ENCODE data around the gene CLBA1. TPM values are rescaled to one million over a fixed set of nuclear protein-coding genes. Genes with fewer than 3 reads are reported as not detected.

CLBA1 gene
- total and polyA plus RNA-seq, 2 donors (not counting 1 experiment from before 2014, with no cell fraction given), result 0.63 to 5.5 TPM

- DNase-seq (no peak), ATAC-seq (ENCODE audit: low read depth) (no peak)
- WGBS (ENCODE audit: insufficient coverage), result 94% methylated on average over 26 of the region's 26 CpGs
- H3K4me3 ChIP-seq (ENCODE audit: control extremely low read depth in 1 of 5, extremely low read depth in 1 of 5, insufficient read depth in 1 of 5, low read depth in 2 of 5, low read length in 4 of 5), result no peak overlapping the region
- no peaks in the 10 kb centered on the region for H3K27me3 Mint-ChIP-seq
- H2AFZ ChIP-seq (ENCODE audit: insufficient read depth, low read depth, low read length, poor library complexity, severe bottlenecking), result no peak overlapping the region
- intact Hi-C loops (cut with micrococcal nuclease), result no loop called here
- POLR2A ChIA-PET, result no interaction called here
- CTCF ChIA-PET, result interaction anchor here (1.3 kb wide), 1 partner anchor 18 kb away, joined by 3 read pairs; no protein-coding TSS in a partner anchor
- H3K4me1 Mint-ChIP-seq, result no peaks in the 10 kb centered on the region
- H3K4me2 ChIP-seq (replicated peaks; ENCODE audit: low read depth, low read length, poor library complexity, severe bottlenecking), result no peak overlapping the region
- no peaks in the 10 kb centered on the region for H3K79me2 ChIP-seq (ENCODE audit: control insufficient read depth, insufficient read depth, low read length)
- H3K36me3 ChIP-seq (replicated peaks in 1 of 2; ENCODE audit: control extremely low read depth in 1 of 2, control insufficient read depth in 1 of 2, extremely low read depth in 1 of 2, insufficient read depth in 2 of 2, low read length in 1 of 2), result no peaks in the 10 kb centered on the region
- H3K27ac ChIP-seq (ENCODE audit: low read length in 2 of 2), result no peak overlapping the region
- H3K4me1 ChIP-seq (ENCODE audit: control insufficient read depth in 2 of 2, insufficient read depth in 2 of 2, low read length in 2 of 2), result no peaks in the 10 kb centered on the region
- no peak overlapping the region for H3K27ac Mint-ChIP-seq
- no peaks in the 10 kb centered on the region for H3K9me3 ChIP-seq (ENCODE audit: control extremely low read depth in 1 of 3, control insufficient read depth in 2 of 3, insufficient read depth in 1 of 3, low read length in 2 of 3)
- H3K4me3 Mint-ChIP-seq, result no peak overlapping the region
- no peaks in the 10 kb centered on the region for H3K27me3 ChIP-seq (replicated peaks in 1 of 4; ENCODE audit: control extremely low read depth in 1 of 4, control insufficient read depth in 3 of 4, insufficient read depth in 4 of 4, low read length in 3 of 4)
- no peaks in the 10 kb centered on the region for H3K9me3 Mint-ChIP-seq (ENCODE audit: insufficient read depth)
- TF ChIP-seq, protein P1, sequence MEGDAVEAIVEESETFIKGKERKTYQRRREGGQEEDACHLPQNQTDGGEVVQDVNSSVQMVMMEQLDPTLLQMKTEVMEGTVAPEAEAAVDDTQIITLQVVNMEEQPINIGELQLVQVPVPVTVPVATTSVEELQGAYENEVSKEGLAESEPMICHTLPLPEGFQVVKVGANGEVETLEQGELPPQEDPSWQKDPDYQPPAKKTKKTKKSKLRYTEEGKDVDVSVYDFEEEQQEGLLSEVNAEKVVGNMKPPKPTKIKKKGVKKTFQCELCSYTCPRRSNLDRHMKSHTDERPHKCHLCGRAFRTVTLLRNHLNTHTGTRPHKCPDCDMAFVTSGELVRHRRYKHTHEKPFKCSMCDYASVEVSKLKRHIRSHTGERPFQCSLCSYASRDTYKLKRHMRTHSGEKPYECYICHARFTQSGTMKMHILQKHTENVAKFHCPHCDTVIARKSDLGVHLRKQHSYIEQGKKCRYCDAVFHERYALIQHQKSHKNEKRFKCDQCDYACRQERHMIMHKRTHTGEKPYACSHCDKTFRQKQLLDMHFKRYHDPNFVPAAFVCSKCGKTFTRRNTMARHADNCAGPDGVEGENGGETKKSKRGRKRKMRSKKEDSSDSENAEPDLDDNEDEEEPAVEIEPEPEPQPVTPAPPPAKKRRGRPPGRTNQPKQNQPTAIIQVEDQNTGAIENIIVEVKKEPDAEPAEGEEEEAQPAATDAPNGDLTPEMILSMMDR (IDR thresholded peaks at IDR 0.05), result no peak
- no peak for TF ChIP-seq EZH2 (IDR thresholded peaks at IDR 0.05; ENCODE audit: borderline replicate concordance, insufficient read depth, low read depth, low read length, poor library complexity, severe bottlenecking)
- no peaks in the 10 kb centered on the region for H4K20me1 ChIP-seq (ENCODE audit: control insufficient read depth, insufficient read depth, low read length, poor library complexity, severe bottlenecking)
- no peak overlapping the region for H3K9ac ChIP-seq (ENCODE audit: low read length)
Observed at GRCh38 chr14:104941508-104942365, 43.9 kb upstream of the CLBA1 start.

DNA sequence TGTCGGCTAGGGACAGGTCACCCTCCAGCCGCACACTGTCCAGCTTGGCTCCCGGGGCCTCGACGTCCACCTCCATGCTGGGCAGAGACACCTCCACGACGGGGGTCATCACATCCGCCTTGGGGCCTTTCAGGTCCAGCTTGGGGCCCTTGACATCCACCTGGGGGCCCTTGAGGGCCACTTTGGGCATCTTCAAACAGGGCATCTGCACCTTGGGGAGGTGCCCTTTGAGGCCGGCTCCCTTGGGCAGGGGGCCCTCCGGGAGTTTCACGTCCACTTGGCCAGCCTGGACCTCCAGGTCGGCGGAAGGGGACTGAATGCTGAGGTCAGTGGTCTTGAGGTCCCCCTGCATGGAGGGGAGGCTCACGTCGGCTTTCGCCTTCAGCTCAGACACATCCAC lies 43.0 kb upstream of the CLBA1 start:
- intact Hi-C loops (cut with micrococcal nuclease), result no loop called here
- Histone ChIP-seq H4K20me1 (ENCODE audit: control insufficient read depth, insufficient read depth, low read length, poor library complexity, severe bottlenecking) (no peaks in the 10 kb centered on the region), H3K4me1 (ENCODE audit: control insufficient read depth in 2 of 2, insufficient read depth in 2 of 2, low read length in 2 of 2) (no peaks in the 10 kb centered on the region), H3K36me3 (replicated peaks in 1 of 2; ENCODE audit: control extremely low read depth in 1 of 2, control insufficient read depth in 1 of 2, extremely low read depth in 1 of 2, insufficient read depth in 2 of 2, low read length in 1 of 2) (no peaks in the 10 kb centered on the region), H3K4me3 (ENCODE audit: control extremely low read depth in 1 of 5, extremely low read depth in 1 of 5, insufficient read depth in 1 of 5, low read depth in 2 of 5, low read length in 4 of 5) (no peak overlapping the region), H3K9me3 (ENCODE audit: control extremely low read depth in 1 of 3, control insufficient read depth in 2 of 3, insufficient read depth in 1 of 3, low read length in 2 of 3) (no peaks in the 10 kb centered on the region), H3K4me2 (replicated peaks; ENCODE audit: low read depth, low read length, poor library complexity, severe bottlenecking) (no peak overlapping the region), H2AFZ (ENCODE audit: insufficient read depth, low read depth, low read length, poor library complexity, severe bottlenecking) (no peak overlapping the region), H3K9ac (ENCODE audit: low read length) (no peak overlapping the region), H3K27me3 (replicated peaks in 1 of 4; ENCODE audit: control extremely low read depth in 1 of 4, control insufficient read depth in 3 of 4, insufficient read depth in 4 of 4, low read length in 3 of 4) (no peaks in the 10 kb centered on the region), H3K79me2 (ENCODE audit: control insufficient read depth, insufficient read depth, low read length) (no peaks in the 10 kb centered on the region), H3K27ac (ENCODE audit: low read length in 2 of 2) (no peak overlapping the region)
- TF ChIP-seq, protein P1 (IDR thresholded peaks at IDR 0.05), result no peak
- TF ChIP-seq EZH2 (IDR thresholded peaks at IDR 0.05; ENCODE audit: borderline replicate concordance, insufficient read depth, low read depth, low read length, poor library complexity, severe bottlenecking), result no peak
- ChIA-PET POLR2A (no interaction called here), CTCF (no interaction called here)
- DNase-seq, result no peak
- H3K27ac Mint-ChIP-seq, result no peak overlapping the region
- H3K9me3 Mint-ChIP-seq (ENCODE audit: insufficient read depth), result no peaks in the 10 kb centered on the region
- no peak for ATAC-seq (ENCODE audit: low read depth)
- H3K4me3 Mint-ChIP-seq, result no peak overlapping the region
- H3K27me3 Mint-ChIP-seq, result no peaks in the 10 kb centered on the region
- WGBS (ENCODE audit: insufficient coverage), result over 99% methylated on average over 16 of the region's 16 CpGs
- no peaks in the 10 kb centered on the region for H3K4me1 Mint-ChIP-seq

Data from B cell (primary cell).